ENCODE results near the gene OR2T8.

Gene OR2T8

GRCh38 chr1:247905181-247905580 is 14.9 kb upstream of the OR2T8 start:
- TF ChIP-seq CTCF (IDR thresholded peaks at IDR 0.05; ENCODE audit: low read depth, low read length), result no peak
- H3K4me3 ChIP-seq (ENCODE audit: low read depth, low read length), result no peak overlapping the region
- no peak for DNase-seq (ENCODE audit: low read depth, low spot score)
- in situ Hi-C loops (cut with HindIII; ENCODE audit: low sequenced_read_pairs), result no loop called here

GRCh38 chr1:247905910-247906503 is 14.0 kb upstream of the OR2T8 start:
- in situ Hi-C loops (cut with HindIII; ENCODE audit: low sequenced_read_pairs), result no loop called here
- no peak for DNase-seq (ENCODE audit: low read depth, low spot score)
- H3K4me3 ChIP-seq (ENCODE audit: low read depth, low read length), result no peak overlapping the region
- no peak for TF ChIP-seq CTCF (IDR thresholded peaks at IDR 0.05; ENCODE audit: low read depth, low read length)

- in situ Hi-C loops (cut with HindIII; ENCODE audit: low sequenced_read_pairs), result no loop called here
- peak; percentile 69 for DNase-seq (ENCODE audit: low read depth, low spot score)
- TF ChIP-seq CTCF (IDR thresholded peaks at IDR 0.05; ENCODE audit: low read depth, low read length), result no peak
- peak overlapping the region; percentile 27 for H3K4me3 ChIP-seq (ENCODE audit: low read depth, low read length)
Measured at GRCh38 chr1:247906504-247907047, 13.5 kb upstream of the OR2T8 start.

GRCh38 chr1:247908766-247909165 is 11.3 kb upstream of the OR2T8 start:
- no peak for TF ChIP-seq CTCF (IDR thresholded peaks at IDR 0.05; ENCODE audit: low read depth, low read length)
- in situ Hi-C loops (cut with HindIII; ENCODE audit: low sequenced_read_pairs), result no loop called here
- no peak overlapping the region for H3K4me3 ChIP-seq (ENCODE audit: low read depth, low read length)
- DNase-seq (ENCODE audit: low read depth, low spot score), result no peak

- no peak for DNase-seq (ENCODE audit: low read depth, low spot score)
- H3K4me3 ChIP-seq (ENCODE audit: low read depth, low read length), result no peak overlapping the region
- in situ Hi-C loops (cut with HindIII; ENCODE audit: low sequenced_read_pairs), result no loop called here
- no peak for TF ChIP-seq CTCF (IDR thresholded peaks at IDR 0.05; ENCODE audit: low read depth, low read length)
Measured at GRCh38 chr1:247913786-247914185, 6.3 kb upstream of the OR2T8 start.

- DNase-seq (ENCODE audit: low read depth, low spot score), result peak; percentile 22
- in situ Hi-C loops (cut with HindIII; ENCODE audit: low sequenced_read_pairs), result no loop called here
- no peak overlapping the region for H3K4me3 ChIP-seq (ENCODE audit: low read depth, low read length)
Measured at GRCh38 chr1:247914941-247915662, 5.0 kb upstream of the OR2T8 start.

More at GRCh38 chr1:247914941-247915662, 5.0 kb upstream of the OR2T8 start:
- no peak for TF ChIP-seq CTCF (IDR thresholded peaks at IDR 0.05; ENCODE audit: low read depth, low read length)

Measured in astrocyte of the spinal cord (primary cell).